NB4 (cell line): ENCODE results near the gene GARIN5A.

Experiments used
- MYC ChIP-seq: IDR thresholded peaks from 2 replicates; pipeline ENCODE4 v1.6.1; 2011; ENCODE audit warnings: low read depth, low read length
- POLR2A ChIP-seq: IDR thresholded peaks from 2 replicates; pipeline ENCODE4 v1.6.1; 2011; ENCODE audit warnings: mild to moderate bottlenecking; ENCODE audit not compliant: insufficient read length; ENCODE audit errors: extremely low read depth
- TF ChIP-seq, protein P1 (sequence below): IDR thresholded peaks from one replicate; pipeline ENCODE4 v1.5.1; 2012; ENCODE audit warnings: low read depth, low read length
- TF ChIP-seq, protein P2 (sequence below): IDR thresholded peaks from 2 replicates; pipeline ENCODE4 v1.6.1; 2011; ENCODE audit warnings: low read depth, low read length

DNA sequence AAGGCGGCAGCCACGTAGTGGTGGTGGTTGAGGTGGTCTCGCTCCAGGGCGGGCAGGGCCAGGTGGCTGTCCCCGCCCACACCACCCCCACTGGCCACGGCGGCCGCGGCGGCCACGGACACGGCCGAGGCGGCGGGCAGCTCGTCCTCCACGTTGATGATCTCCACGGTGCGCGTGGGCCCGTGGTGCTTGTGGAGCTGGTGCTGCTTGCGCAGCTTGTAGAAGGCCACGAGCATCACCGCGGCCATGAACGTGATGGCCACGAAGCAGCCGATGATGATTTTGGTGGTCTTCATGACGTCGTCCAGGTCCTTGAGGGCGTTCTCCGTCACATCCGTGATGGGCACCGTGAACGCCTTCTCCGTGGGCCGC lies 41.0 kb upstream of the GARIN5A start:
- TF ChIP-seq, protein P1, sequence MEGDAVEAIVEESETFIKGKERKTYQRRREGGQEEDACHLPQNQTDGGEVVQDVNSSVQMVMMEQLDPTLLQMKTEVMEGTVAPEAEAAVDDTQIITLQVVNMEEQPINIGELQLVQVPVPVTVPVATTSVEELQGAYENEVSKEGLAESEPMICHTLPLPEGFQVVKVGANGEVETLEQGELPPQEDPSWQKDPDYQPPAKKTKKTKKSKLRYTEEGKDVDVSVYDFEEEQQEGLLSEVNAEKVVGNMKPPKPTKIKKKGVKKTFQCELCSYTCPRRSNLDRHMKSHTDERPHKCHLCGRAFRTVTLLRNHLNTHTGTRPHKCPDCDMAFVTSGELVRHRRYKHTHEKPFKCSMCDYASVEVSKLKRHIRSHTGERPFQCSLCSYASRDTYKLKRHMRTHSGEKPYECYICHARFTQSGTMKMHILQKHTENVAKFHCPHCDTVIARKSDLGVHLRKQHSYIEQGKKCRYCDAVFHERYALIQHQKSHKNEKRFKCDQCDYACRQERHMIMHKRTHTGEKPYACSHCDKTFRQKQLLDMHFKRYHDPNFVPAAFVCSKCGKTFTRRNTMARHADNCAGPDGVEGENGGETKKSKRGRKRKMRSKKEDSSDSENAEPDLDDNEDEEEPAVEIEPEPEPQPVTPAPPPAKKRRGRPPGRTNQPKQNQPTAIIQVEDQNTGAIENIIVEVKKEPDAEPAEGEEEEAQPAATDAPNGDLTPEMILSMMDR, result no peak
- TF ChIP-seq POLR2A (no peak), MYC (no peak)
- TF ChIP-seq, protein P2, sequence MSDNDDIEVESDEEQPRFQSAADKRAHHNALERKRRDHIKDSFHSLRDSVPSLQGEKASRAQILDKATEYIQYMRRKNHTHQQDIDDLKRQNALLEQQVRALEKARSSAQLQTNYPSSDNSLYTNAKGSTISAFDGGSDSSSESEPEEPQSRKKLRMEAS, result no peak
